Epithelial cell of esophagus (primary cell): ENCODE data around the gene ZBTB7A.
A peak's percentile ranks its signal among the peaks of the same experiment; 100 is the strongest.

ENCODE experiments used
- DNase-seq: peaks from one replicate; pipeline ENCODE4 v3.0.0; 2010; ENCODE audit warnings: low read depth
- H3K4me3 ChIP-seq: 2 replicates; pipeline ENCODE4 v1.5.1; 2011; ENCODE audit warnings: mild to moderate bottlenecking, low read length, control low read depth
- TF ChIP-seq, protein P1 (sequence below): IDR thresholded peaks from 2 replicates; pipeline ENCODE4 v1.5.1; 2011; ENCODE audit warnings: low read depth, mild to moderate bottlenecking, low read length, control low read depth, inconsistent platforms; ENCODE audit not compliant: insufficient read depth; ENCODE audit errors: missing control alignments

The ZBTB7A gene

DNA sequence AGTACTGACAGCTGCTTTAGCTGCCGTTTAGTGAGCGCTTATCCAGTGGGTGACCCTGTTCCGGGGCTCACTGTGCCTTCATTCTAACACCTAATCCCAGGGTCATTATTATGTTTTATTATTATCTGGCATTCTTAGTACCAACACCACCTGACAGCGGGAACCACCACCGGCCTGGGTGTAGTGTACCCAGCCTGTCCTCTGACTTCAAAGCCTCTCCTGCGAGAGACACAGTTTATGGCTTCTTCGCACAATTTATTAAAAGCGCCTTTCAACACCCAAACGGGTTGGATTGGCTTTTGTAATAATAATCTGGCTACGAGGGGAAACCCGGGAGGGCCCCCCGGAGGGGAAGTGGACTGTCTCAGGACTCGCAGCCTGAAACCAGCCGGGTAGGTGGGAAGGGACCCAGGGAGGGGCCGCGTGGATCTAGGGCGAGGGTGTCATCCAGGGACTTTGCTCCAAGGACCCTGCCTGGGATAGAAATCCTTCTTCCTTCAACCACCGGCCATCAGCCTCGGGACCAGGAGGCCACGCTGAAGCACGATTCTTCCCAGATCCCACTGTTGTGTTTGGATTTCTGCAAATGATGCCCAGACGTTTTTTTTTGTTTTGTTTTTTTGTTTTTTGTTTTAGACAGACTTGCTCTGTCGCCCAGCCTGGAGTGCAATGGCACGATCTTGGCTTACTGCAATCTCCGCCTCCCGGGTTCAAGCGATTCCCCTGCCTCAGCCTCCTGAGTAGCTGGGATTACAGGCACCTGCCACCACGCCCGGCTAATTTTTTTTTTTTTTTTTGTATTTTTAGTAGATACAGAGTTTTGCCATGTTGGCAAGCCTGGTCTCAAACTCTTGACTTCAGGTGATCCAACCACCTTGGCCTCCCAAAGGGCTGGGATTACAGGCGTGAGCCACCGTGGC, 1.6 kb upstream of the ZBTB7A start:
- TF ChIP-seq, protein P1, sequence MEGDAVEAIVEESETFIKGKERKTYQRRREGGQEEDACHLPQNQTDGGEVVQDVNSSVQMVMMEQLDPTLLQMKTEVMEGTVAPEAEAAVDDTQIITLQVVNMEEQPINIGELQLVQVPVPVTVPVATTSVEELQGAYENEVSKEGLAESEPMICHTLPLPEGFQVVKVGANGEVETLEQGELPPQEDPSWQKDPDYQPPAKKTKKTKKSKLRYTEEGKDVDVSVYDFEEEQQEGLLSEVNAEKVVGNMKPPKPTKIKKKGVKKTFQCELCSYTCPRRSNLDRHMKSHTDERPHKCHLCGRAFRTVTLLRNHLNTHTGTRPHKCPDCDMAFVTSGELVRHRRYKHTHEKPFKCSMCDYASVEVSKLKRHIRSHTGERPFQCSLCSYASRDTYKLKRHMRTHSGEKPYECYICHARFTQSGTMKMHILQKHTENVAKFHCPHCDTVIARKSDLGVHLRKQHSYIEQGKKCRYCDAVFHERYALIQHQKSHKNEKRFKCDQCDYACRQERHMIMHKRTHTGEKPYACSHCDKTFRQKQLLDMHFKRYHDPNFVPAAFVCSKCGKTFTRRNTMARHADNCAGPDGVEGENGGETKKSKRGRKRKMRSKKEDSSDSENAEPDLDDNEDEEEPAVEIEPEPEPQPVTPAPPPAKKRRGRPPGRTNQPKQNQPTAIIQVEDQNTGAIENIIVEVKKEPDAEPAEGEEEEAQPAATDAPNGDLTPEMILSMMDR: no peak
- H3K4me3 ChIP-seq: peak overlapping the region; percentile 68
- no peak for DNase-seq

DNA sequence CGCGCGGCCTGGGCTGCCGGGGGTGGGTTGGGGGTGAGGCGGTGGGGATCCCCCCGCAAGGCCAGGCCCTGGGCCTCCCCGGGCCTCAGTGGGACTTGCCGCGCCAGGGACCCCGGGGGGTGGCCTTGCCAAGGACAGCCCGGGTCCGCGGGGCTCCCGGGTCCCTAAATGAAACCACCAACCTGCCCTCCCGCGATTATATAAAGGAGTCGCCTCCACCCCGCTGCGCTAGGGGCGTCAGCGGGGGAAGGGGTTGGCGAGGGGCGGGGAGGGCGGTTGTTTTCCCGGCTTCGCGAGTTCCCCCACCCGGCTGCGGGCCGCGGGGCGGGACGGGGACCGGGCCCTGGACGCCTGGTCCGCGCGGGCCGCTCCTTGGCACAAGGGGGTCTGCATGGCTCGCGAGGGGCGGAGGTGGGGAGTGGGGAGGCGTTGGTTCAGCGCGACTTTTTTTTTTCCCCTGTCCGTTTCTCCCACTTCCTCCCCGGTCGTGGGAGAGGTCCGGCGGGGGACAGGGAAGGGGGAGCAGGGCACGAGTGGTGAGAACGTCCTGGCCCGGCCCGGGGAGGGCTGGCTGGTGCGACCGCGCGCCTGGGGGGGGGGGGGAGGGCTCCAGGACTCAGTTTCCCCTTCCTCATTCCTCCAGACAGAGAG, 822 bp upstream of the ZBTB7A start:
- TF ChIP-seq, protein P1: no peak
- no peak for DNase-seq
- H3K4me3 ChIP-seq: peak overlapping the region; percentile 68

DNA sequence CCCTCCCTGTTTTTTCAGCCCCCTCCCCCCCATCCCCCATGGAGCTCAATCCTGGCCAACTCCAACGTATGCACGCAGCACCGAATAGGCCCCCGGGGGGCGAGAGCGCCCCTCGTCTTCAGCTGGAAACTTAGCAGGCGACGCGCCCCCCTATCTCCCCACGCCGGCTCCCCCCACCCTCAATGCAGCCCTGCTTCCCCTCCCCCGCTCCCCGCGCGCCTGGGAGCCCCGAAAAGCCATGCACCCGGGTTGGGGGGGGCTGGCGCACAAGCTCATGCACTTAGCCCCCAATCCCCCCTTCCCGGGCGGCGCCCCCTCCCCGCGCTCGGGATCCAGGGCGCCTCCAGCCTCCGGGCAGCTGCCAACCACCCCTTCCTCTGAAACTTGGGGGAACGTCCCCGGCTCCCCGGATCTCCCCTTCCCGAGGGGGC, 508 bp downstream of the ZBTB7A start:
- DNase-seq: no peak
- H3K4me3 ChIP-seq: peak overlapping the region; percentile 68
- TF ChIP-seq, protein P1: no peak

DNA sequence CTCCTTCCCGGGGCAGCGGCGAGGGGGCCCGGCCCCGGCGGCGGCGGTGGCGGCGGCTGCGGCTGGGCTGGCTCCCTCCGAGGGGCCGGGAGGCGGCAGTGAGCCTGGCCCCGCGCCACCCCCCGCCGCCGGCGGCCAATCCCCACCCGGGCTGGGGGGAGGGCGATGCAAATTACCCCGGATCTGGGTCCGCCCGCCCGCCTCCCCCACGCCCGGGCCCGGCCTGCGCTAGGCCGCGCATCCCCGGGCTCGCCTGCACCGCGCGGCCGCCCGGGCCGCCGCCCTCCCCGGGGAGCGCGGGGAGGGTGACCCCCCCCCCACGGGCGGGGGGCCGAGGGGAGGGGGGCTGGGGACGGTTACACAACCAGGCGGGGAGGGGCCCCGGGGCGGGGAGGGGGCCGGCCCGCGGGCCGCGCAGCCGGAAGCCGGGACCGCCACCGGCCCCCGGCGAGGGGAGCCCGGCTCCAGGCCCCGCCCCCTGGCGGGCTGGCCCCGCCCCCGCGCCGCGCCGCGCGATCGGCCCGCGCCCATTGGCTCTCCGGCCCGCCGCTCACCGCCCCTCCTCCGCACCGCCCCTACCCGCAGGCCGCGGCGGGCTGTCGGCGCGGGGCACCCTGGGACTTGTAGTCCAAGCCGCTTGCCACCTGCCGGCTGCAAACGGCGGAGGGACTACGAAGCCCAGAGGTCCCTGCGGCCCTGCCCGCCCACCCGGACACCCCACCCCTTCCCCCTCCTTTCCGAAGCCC, 1.1 kb downstream of the ZBTB7A start:
- peak overlapping the region; percentile 68 for H3K4me3 ChIP-seq
- DNase-seq: peak; percentile 98
- TF ChIP-seq, protein P1: no peak

- peak overlapping the region; percentile 73 for H3K4me3 ChIP-seq
- TF ChIP-seq, protein P1: no peak
- DNase-seq: no peak
These were observed 2.0 kb downstream of the ZBTB7A start for GRCh38 chr19:4064496-4065260.

GRCh38 chr19:4064149-4064495, 2.6 kb downstream of the ZBTB7A start:
- DNase-seq: no peak
- TF ChIP-seq, protein P1: no peak
- peak overlapping the region; percentile 73 for H3K4me3 ChIP-seq
